Nucleus accumbens (tissue), 56 donors: ENCODE measurements around the gene EIF3B.
"Not testable (repeated sequence)": the region's sequence is repeated elsewhere in the genome, so short reads cannot be mapped to it uniquely, and the experiment has no call there.

ENCODE experiments used
- DNase-seq, 56 donors: peaks; one replicate each; lab custom pipeline; 2025; lab: John Stamatoyannopoulos, UW

EIF3B gene

DNA sequence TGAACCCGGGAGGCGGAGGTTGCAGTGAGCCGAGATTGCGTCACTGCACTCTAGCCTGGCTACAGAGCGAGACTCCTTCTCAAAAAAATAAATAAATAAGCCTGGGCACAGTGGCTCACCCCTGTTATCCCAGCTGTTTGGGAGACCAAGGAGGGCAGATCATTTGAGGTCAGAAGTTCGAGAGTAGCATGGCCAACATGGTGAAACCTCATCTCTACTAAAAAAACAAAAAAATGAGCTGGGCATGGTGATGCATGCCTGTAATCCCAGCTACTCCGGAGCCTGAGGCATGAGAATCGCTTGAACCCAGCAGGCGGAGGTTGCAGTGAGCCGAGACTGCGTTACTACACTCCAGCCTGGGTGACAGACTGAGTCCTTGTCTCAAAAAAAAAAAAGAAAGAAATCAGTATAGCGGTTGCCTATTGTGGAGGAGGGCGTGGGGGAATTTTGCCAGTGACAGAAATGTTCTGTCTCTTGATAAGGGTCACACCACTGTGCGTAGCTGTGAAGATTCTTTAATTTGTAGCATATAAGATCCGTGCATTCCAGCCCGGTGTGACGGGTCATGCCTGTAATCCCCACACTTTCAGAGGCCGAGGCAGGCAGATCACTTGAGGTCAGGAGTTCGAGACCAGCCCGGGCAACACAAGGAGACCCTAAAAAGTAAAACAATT, 17.9 kb upstream of the EIF3B start:
- no peak for DNase-seq

GRCh38 chr7:2347351-2348063, 7.1 kb upstream of the EIF3B start:
- not testable (repeated sequence) for DNase-seq

- DNase-seq: no peak
Observed at GRCh38 chr7:2350055-2350454, 4.6 kb upstream of the EIF3B start.

- DNase-seq: no peak
Observed at GRCh38 chr7:2350861-2351260, 3.8 kb upstream of the EIF3B start.

GRCh38 chr7:2353113-2353935, 1.3 kb upstream of the EIF3B start:
- peak in 2 of 56 donors; percentile 47 to 78 for DNase-seq

DNA sequence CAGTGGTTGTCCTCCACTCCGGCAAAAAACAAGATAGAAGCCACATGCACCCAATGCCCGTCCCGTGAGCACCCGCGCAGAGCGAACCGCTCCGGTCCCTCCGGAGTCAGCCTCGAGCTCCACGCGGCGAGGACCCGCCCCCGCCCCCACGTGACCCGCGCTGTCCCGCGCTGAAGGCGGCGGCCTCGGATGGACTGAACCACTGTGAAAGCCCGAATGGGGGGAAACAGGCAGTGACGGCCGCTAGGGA, 766 bp upstream of the EIF3B start:
- DNase-seq: peak in 46 of 56 donors; percentile 55 to 97 (median 88)

GRCh38 chr7:2354939-2355704, 495 bp downstream of the EIF3B start:
- peak in 3 of 56 donors; percentile 6 to 37 (median 27) for DNase-seq

DNA sequence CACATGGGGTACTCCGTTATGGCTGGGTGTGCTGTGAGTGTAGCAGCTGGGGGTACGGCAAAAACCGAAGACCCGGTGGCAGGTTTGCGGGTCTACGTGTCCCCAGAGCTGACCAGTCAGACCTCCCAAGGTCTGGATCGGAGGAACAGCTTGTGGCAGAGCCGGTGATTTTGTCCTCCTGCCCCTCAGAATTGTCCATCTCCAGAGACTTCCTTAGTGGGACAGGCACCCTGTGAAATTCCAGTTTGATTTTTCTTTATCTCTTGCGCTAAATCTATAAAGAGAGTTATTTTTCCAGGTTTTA, 1.0 kb downstream of the EIF3B start:
- no peak for DNase-seq

GRCh38 chr7:2357165-2357564, 2.5 kb downstream of the EIF3B start:
- DNase-seq: no peak

GRCh38 chr7:2357571-2357970, 2.9 kb downstream of the EIF3B start:
- DNase-seq: no peak

DNA sequence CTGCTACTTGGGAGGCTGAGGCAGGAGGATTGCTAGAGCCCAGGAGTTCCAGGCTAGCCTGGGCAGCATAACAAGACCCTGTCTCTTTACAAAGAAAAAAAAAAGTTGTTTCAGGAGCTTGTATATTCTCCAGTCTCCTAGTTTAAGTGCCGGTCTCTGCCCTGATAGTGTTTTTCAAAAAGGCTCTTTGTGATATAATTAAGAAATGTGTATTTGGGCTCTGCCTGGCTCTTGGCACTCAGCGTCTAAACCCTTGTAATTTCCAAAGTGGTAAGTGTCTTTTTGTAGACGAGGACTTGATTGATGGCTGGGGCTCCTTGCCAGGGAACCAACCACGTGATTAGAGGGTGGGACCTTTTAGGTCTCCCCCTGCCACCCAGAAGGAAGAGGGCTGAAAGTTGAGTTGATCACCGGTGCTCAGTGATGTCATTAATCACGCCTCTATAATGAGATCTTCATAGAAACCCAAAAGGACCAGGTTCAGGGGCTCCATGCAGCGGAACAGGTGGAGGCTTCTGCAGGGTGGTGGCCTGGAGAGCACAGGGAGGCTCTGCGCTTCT, 4.4 kb downstream of the EIF3B start:
- no peak for DNase-seq

DNA sequence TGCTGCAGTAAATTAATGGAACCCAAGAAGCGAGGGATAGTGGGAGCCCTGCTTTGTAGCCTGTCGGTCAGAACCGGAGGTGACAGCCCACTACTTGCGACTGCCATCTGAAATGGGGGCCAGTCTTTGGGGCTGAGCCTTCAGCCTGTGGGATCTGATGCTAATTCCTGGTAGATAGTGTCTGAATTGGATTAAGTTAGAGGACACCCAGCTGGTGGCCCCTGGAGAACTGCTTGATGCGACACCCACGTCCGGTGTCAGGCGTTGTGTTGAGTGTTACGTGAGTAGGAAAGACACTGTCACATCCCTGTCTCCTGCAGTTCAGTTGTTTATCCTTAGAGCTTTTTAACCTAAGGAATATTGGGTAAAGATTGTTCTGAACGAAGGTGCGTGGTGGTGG, 5.0 kb downstream of the EIF3B start:
- DNase-seq: no peak

GRCh38 chr7:2360796-2361195, 6.2 kb downstream of the EIF3B start:
- no peak for DNase-seq

DNA sequence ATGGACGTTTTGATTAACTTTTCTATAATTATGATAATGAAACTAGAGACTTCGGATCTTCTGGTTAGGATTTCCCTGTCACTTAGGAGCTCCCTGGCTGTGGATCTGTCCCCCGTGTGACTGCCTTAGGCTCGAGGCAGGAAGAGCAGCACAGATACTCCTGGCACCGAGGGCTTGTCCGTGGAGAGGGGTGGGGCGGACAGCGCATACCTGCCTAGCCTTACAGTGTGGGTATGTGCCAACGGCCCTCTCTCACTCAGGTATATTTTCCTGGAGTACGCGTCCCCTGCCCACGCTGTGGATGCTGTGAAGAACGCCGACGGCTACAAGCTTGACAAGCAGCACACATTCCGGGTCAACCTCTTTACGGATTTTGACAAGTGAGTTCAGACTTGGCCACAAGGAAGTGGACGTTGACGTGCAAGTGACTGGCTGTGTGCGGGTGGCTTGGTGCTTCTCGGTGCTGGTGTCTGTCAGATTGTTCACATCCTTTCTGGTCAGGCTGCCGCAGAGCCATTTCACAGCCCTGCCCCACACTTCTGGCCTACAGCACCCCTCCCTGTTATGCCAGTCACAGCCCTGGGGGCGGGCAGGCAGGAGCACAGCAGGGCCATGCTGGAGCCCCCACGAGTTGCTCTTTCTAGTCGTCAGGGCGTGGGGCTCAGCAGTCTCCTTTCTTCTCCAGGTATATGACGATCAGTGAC, 7.9 kb downstream of the EIF3B start:
- no peak for DNase-seq

GRCh38 chr7:2369139-2369538, 14.5 kb downstream of the EIF3B start:
- DNase-seq: no peak

- DNase-seq: no peak
Observed at GRCh38 chr7:2371329-2371728, 16.7 kb downstream of the EIF3B start.

- DNase-seq: no peak
Observed at GRCh38 chr7:2372724-2373123, 18.1 kb downstream of the EIF3B start.

- no peak for DNase-seq
Observed at GRCh38 chr7:2373124-2373556, 18.5 kb downstream of the EIF3B start.

DNA sequence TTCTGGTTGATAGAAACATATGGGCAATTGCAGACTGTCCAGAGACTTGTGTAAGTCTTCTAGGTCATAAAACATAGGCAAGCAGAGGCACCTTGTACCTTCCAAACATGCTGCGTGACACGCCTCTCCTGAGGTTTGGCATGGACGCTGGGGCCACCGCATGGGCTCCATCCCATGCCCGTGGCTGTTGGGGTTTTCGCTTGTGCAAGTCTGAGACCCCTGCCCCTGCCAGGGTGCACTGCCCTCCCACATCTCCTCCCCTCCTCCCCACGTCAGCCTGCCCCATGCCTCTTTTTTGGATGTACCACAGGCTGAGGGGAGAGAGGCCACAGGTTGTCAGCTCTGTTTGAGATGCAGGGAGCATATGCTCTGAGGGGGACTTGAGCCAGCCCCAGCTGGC, 19.0 kb downstream of the EIF3B start:
- DNase-seq: no peak

DNA sequence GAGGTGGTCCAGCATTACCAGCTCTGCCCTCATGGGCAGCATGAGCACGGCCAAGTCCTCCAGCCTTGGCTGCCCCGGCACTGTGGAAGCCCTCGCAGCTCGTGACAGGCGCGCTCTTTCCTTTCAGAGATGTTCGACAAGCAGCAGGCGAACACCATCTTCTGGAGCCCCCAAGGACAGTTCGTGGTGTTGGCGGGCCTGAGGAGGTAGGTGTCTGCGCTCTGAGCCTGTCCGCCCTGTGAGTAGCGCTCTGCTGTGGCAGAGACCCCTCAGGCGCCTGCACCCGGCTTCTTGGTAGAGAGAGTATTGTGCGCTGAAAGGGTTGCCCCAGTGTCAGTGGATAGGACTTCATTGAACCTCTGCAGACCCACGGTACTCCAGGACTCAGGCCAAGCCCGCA, 19.8 kb downstream of the EIF3B start:
- no peak for DNase-seq
